Gastrocnemius medialis (tissue), 4 donors: ENCODE data around the gene SCN2B.

Source experiments
- CTCF ChIP-seq, 5 experiments: fragments of 450-650 bp in 3 of 5; fragments of 200-600 bp in 2 of 5; sonication (generic) in 2 of 5; IDR thresholded peaks in 4 of 5; conservative IDR thresholded peaks in 1 of 5; 1 replicate in 4 of 5; 2 replicates in 1 of 5; pipeline ENCODE4 v1.5.1; 2016 to 2019; ENCODE audit warnings: antibody characterized with exemption in 5 of 5, mild to moderate bottlenecking in 3 of 5, moderate library complexity in 3 of 5
- POLR2A ChIP-seq, 2 donors: fragments of 450-650 bp; IDR thresholded peaks; one replicate each; pipeline ENCODE4 v1.6.1; 2017; ENCODE audit warnings: antibody characterized with exemption in 2 of 2, mild to moderate bottlenecking in 2 of 2, moderate library complexity in 2 of 2

DNA sequence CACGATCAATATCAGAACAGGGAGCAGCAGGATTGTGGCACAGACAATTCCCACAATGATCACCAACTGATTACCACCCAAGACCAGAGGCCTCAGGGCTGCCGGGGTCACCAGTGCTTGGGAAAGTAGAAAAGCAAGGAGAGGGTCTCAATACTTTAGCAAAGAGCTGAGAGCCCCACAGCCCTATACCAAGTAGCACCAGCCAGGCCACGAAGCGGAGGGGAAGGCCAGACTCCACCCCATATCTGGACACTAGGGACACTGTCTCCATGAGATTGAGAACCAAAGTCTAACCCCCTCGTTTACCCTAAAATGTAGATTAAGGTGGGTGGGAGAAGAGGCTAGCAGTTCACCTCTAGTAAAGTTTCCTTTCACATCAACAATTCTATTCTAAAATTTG, 24.1 kb upstream of the SCN2B start:
- no peak for TF ChIP-seq CTCF (IDR thresholded peaks at IDR 0.05 in 4 of 5, conservative IDR thresholded peaks at IDR 0.05 in 1 of 5)
- no peak for TF ChIP-seq POLR2A (IDR thresholded peaks at IDR 0.05)
